ENCODE data around the gene PARVA.
A peak's percentile ranks its signal among the peaks of the same experiment; 100 is the strongest.

PARVA gene

GRCh38 chr11:12404436-12404835 is 27.1 kb downstream of the PARVA start:
- no peak for DNase-seq

DNA sequence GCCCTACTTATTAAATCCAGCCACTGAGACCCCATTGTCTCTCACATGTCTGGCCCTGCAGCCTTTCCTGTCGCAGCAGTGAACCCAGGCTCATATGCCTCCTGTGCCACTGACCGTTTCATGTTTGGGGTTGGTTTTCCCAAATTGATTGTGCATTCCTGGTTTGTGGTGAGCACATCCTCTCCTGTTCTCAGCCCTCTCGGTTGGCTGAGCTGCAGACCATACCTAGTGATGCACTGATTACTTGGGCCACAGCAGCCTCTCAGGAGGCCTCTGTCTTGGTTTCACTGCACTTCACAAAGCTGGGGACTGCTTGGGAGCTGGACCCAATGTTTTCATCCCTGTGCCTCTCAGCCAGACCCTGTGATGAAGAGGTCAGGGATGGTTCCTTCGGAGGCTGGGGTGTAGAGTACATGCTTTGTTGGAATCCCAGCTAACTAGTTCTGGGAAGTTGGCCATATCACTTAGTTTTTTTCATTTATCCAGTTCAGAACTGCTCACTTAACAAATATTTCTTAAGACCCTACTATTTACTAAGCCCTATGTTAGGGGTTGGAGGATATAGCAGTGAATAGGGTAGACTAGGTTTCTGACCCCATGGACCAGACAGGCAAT is 30.9 kb downstream of the PARVA start:
- no peak for DNase-seq

DNA sequence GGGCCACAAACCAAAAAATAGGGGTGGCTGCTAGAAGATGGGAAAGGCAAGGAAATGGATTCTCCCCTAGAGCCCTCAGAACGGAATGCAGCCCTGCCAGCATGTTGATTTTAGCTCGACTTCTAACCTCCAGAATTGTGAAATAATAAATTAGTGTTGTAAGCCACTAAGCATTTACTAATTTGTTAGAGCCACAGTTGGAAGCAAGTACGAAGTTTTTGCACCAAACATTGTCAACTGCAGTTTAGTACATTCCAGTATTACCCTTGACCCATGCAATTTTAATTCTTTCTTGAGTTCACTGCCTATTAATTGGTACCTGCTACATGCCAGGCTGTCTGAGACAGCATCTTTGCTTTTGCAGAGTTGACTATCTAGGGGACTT is 32.2 kb downstream of the PARVA start:
- no peak for DNase-seq

DNA sequence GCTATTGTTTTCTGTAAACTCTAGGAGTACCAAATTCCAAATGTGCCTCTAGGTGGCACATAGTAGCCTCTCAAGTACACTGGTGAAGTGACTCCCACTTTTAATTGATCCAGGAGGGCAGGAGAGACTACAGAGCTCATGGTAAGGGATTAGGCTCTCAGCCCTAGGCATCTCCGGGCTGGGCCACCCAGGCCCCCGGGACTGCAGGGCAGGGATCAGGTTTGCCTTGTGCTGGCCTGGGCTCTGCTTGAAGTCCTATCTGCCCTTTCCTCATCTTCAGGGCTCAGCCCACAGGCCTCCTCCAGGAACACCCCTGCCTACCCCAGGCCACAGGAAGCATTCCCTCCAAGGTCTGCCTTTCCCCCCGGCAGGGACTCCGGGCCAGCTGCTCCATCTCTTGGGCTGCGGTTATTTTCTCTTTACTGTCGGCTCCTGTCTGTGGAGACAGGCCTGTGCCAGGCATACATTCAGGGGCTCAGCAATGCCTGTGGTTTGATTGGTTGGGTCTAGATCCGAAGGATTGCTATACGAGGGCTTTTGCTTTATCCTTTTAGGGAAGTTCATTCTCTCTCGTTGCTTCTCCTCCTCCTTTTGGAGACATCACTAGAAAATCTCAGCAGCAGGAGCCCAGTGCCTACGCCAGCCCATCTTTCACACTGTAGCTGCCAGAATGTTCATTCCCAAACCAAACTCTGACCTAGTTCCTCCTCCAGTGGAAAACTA is 32.8 kb downstream of the PARVA start:
- no peak for DNase-seq

DNA sequence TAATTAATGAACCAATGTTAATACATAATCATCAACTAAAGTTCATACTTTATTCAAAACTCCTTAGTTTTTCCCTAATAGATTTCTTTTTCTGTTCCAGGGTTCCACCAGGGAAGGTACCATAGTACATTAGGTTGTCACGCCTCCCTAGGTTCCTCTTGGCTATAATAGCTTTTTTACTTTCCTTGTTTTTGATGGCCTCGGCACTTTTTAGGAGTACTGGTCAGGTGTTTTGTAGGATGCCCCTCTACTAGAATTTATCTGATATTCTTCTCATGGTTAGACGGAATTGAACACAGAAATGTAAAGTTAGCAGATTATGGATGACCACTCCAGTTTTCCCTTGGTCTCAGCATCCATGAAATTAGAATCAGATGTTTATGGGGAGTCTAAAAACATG is 34.0 kb downstream of the PARVA start:
- DNase-seq: no peak

DNA sequence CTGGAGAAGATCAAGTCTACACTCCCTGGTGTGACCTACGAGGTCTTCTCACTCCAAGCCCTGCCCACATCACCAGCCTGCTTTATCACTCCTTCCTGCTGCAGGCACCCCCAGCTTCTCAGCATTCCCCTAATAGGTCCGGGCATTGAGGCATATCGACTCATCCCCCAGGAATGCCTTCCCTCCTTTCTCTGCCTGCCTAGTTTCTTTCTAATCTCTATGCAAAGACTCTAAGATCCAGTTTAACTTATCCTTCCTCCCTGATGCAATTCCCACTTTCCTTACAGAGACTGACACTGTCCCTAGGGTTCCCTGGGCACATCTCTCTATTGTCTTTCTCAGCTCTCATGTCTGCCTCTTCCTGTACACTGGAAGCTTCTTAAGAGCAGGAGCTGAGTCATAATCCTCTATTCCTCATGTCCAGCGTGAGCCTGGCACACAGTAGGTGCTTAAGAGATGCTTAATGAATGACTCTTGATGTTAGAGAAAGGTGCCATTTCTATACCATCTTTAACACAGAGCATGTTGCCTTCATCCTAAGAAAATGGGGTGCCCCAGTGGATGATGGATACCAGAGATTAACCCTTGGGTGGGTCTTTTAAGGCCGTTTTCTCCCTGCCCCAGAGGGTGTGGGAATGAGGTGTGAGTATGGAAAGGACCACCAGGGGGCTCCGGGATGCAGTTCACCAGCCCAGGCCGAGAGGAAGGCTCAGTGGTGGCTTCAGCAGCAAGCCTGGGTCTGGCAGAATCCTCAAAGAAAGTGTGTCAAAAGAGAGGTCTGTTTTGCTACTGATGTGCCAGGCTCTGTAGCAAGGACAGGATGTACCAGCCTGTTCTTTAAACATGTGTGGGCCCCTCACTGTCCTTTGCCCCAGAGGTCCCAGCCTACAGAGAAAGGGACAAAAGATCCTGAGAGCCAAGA is 34.7 kb downstream of the PARVA start:
- DNase-seq: peak; percentile 18

- DNase-seq: no peak
These were observed 36.0 kb downstream of the PARVA start for GRCh38 chr11:12413141-12414052.

GRCh38 chr11:12414611-12415010 is 37.2 kb downstream of the PARVA start:
- DNase-seq: no peak

DNA sequence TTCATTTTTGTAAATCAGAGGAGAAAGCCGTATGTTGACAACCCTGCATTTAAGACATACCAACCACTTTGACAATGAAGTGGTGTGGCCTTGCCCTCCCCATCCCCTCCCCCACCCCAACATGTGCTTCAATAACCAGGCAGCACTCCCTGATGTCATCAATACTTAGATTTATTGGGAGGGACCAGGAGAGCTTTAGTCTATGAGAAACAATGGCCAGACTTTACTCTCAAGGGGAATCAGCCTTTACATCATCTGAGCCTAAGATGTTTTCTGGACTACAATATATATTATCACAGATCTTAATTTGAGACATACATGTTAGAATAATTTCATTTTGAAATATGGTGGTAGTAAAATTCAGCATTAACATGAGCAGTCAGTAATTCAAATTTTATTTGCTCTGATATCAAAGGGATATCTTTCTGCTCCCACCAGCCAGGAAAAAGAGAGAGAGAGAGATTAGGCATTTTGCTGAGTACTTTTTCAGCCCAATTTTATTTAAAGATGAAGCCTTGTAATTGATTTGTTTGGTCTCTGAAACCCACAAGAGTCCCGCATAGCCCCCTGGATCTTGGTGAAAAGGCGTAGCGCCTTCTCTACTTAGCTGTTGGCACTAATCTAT is 38.1 kb downstream of the PARVA start:
- no peak for DNase-seq

DNA sequence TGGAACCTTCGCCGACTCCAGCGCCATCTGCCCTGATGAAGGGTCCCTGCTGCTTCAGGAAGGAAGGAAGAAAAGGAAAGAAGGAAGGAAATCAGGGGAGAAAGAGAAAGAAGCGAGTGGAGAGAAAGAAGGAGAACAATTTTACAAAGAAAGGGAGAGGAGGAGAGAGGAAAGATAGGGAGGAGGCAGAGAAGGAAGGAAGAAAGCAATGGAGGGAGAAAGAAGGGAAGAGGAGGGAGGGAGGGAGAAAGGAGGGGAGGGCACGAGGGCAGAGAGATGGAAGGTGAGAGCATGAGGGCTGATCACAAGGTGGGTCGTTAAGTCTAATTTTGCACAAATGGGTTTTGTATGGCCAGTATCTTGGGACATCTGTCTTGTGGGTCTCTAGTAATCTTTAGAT is 39.2 kb downstream of the PARVA start:
- no peak for DNase-seq

- DNase-seq: no peak
These were observed 40.6 kb downstream of the PARVA start for GRCh38 chr11:12417691-12418611.

- no peak for DNase-seq
These were observed 42.7 kb downstream of the PARVA start for GRCh38 chr11:12420040-12420439.

- no peak for DNase-seq
These were observed 43.3 kb downstream of the PARVA start for GRCh38 chr11:12420706-12421105.

- no peak for DNase-seq
These were observed 44.0 kb downstream of the PARVA start for GRCh38 chr11:12421386-12421785.

DNA sequence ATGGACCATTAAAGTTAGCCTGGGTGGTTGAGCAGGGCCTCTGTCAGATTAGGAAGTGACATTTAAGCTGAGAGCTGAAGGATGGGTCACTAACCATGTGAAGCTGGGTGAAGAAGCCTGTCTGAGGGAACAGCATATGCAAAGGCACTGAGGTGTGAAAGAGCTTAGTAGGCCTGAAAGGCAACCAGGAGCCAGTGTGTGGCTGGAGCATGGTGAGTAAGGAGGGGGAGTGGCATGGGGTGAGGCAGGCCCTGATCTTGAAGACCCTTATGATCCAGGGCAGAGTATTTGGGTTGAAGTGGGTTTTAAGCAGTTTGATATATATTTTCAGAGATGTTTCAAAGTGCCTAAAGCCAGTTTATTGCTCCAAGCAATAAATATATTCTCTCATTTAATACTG is 48.8 kb downstream of the PARVA start:
- no peak for DNase-seq

DNA sequence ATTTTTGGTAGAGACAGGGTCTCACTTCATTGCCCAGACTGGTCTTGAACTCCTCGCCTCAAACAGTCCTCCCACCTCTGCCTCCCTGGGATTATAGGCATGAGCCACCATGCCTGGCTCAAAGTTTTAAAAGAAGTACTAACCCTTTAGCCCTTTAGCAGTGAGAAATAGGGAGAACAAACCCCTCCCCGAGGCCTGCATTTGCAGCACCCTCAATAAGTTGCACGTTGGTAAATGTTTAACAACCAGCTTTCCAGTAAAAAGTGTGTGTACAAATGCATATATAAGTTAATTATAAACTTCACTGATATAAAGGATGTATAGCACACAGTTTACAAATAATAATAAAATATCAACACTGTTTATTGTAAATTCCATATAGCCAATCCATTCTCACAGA is 51.8 kb downstream of the PARVA start:
- DNase-seq: no peak

- DNase-seq: no peak
These were observed 53.0 kb downstream of the PARVA start for GRCh38 chr11:12430351-12430750.

- no peak for DNase-seq
These were observed 53.7 kb downstream of the PARVA start for GRCh38 chr11:12430954-12431595.

GRCh38 chr11:12432507-12432906 is 55.1 kb downstream of the PARVA start:
- DNase-seq: no peak

DNA sequence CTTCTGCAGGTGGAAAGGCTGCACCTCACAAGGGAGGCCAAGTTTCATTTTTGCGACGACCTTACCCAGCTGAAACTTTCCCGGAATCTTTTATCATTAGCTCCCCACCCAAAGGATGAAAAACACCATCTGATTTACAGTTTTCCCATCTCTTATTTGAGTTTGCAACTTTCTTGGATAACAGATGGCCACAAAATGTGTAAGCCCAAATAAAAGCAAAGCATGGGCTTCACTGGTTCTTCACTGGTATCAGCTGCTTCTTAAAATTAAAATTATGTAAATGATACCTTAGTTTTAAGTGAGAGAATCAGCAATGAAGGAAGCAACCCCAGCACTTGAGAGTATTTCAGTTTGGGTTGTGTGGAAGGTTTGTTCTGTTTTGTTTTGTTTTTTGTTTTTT is 55.8 kb downstream of the PARVA start:
- no peak for DNase-seq
